ENCODE results near the gene BTNL2.

Gene BTNL2

GRCh38 chr6:32432050-32432450 is 25.1 kb upstream of the BTNL2 start:
- Histone ChIP-seq H3K4me3 (ENCODE audit: low read length) (no peak overlapping the region), H3K4me1 (ENCODE audit: low read length) (peaks cover 38% of the 10 kb centered on the region), H3K9ac (ENCODE audit: low read length) (no peak overlapping the region), H3K79me2 (ENCODE audit: low read length) (no peaks in the 10 kb centered on the region), H2AFZ (ENCODE audit: low read depth, low read length) (no peak overlapping the region), H3K36me3 (replicated peaks; ENCODE audit: low read depth, low read length) (no peaks in the 10 kb centered on the region), H3K9me3 (ENCODE audit: insufficient read depth, low read length) (no peaks in the 10 kb centered on the region), H4K20me1 (ENCODE audit: insufficient read depth, low read length) (no peaks in the 10 kb centered on the region), H3K27ac (ENCODE audit: low read length) (no peak overlapping the region), H3K4me2 (ENCODE audit: low read length) (no peak overlapping the region), H3K27me3 (ENCODE audit: low read depth, low read length) (no peaks in the 10 kb centered on the region)
- TF ChIP-seq CTCF (IDR thresholded peaks at IDR 0.05; ENCODE audit: low read depth, low read length) (peak; percentile 61), EZH2phosphoT487 (IDR thresholded peaks at IDR 0.05; ENCODE audit: low read depth) (no peak)

- Histone ChIP-seq H3K9ac (ENCODE audit: low read length) (no peak overlapping the region), H4K20me1 (ENCODE audit: insufficient read depth, low read length) (no peaks in the 10 kb centered on the region), H3K79me2 (ENCODE audit: low read length) (no peaks in the 10 kb centered on the region), H2AFZ (ENCODE audit: low read depth, low read length) (no peak overlapping the region), H3K27me3 (ENCODE audit: low read depth, low read length) (no peaks in the 10 kb centered on the region), H3K36me3 (replicated peaks; ENCODE audit: low read depth, low read length) (no peaks in the 10 kb centered on the region), H3K9me3 (ENCODE audit: insufficient read depth, low read length) (no peaks in the 10 kb centered on the region), H3K4me1 (ENCODE audit: low read length) (peaks cover 29% of the 10 kb centered on the region), H3K27ac (ENCODE audit: low read length) (no peak overlapping the region), H3K4me2 (ENCODE audit: low read length) (no peak overlapping the region), H3K4me3 (ENCODE audit: low read length) (no peak overlapping the region)
- TF ChIP-seq CTCF (IDR thresholded peaks at IDR 0.05; ENCODE audit: low read depth, low read length) (no peak), EZH2phosphoT487 (IDR thresholded peaks at IDR 0.05; ENCODE audit: low read depth) (no peak)
These were observed 24.2 kb upstream of the BTNL2 start for GRCh38 chr6:32431142-32431541.

GRCh38 chr6:32430179-32430578 is 23.2 kb upstream of the BTNL2 start:
- H4K20me1 ChIP-seq (ENCODE audit: insufficient read depth, low read length) = no peaks in the 10 kb centered on the region
- no peak overlapping the region for H3K9ac ChIP-seq (ENCODE audit: low read length)
- H3K4me1 ChIP-seq (ENCODE audit: low read length) = peaks cover 22% of the 10 kb centered on the region
- TF ChIP-seq EZH2phosphoT487 (IDR thresholded peaks at IDR 0.05; ENCODE audit: low read depth) (no peak), CTCF (IDR thresholded peaks at IDR 0.05; ENCODE audit: low read depth, low read length) (no peak)
- H3K9me3 ChIP-seq (ENCODE audit: insufficient read depth, low read length) = no peaks in the 10 kb centered on the region
- no peak overlapping the region for H2AFZ ChIP-seq (ENCODE audit: low read depth, low read length)
- no peak overlapping the region for H3K4me2 ChIP-seq (ENCODE audit: low read length)
- no peaks in the 10 kb centered on the region for H3K27me3 ChIP-seq (ENCODE audit: low read depth, low read length)
- H3K4me3 ChIP-seq (ENCODE audit: low read length) = no peak overlapping the region
- no peaks in the 10 kb centered on the region for H3K79me2 ChIP-seq (ENCODE audit: low read length)
- no peak overlapping the region for H3K27ac ChIP-seq (ENCODE audit: low read length)
- H3K36me3 ChIP-seq (replicated peaks; ENCODE audit: low read depth, low read length) = no peaks in the 10 kb centered on the region

GRCh38 chr6:32427934-32428474 is 21.0 kb upstream of the BTNL2 start:
- Histone ChIP-seq H3K79me2 (ENCODE audit: low read length) (no peaks in the 10 kb centered on the region), H3K4me2 (ENCODE audit: low read length) (no peak overlapping the region), H3K36me3 (replicated peaks; ENCODE audit: low read depth, low read length) (no peaks in the 10 kb centered on the region), H2AFZ (ENCODE audit: low read depth, low read length) (no peak overlapping the region), H3K4me3 (ENCODE audit: low read length) (no peak overlapping the region), H3K4me1 (ENCODE audit: low read length) (peaks cover 16% of the 10 kb centered on the region), H4K20me1 (ENCODE audit: insufficient read depth, low read length) (no peaks in the 10 kb centered on the region), H3K9me3 (ENCODE audit: insufficient read depth, low read length) (no peaks in the 10 kb centered on the region), H3K27me3 (ENCODE audit: low read depth, low read length) (no peaks in the 10 kb centered on the region), H3K27ac (ENCODE audit: low read length) (no peak overlapping the region), H3K9ac (ENCODE audit: low read length) (no peak overlapping the region)
- TF ChIP-seq EZH2phosphoT487 (IDR thresholded peaks at IDR 0.05; ENCODE audit: low read depth) (no peak), CTCF (IDR thresholded peaks at IDR 0.05; ENCODE audit: low read depth, low read length) (no peak)
